ENCODE measurements around the gene ZNF862. TPM values are rescaled to one million over a fixed set of nuclear protein-coding genes. Genes with fewer than 3 reads are reported as not detected.

The ZNF862 gene
- total RNA-seq, 1 donor from 2014 or later = 23.9 TPM

- Mint-ChIP-seq H3K4me3 (no peak overlapping the region), H3K27ac (no peak overlapping the region), H3K9me3 (no peaks in the 10 kb centered on the region), H3K36me3 (peaks cover 4% of the 10 kb centered on the region), H3K27me3 (no peaks in the 10 kb centered on the region), H3K4me1 (ENCODE audit: unreplicated experiment) (no peaks in the 10 kb centered on the region)
- no peak for TF ChIP-seq CTCF (conservative IDR thresholded peaks at IDR 0.05)
- no peak for DNase-seq (ENCODE audit: extremely low spot score, unreplicated experiment)
These were observed 28.1 kb downstream of the ZNF862 start for GRCh38 chr7:149866139-149866778.

GRCh38 chr7:149866779-149867447, 28.7 kb downstream of the ZNF862 start:
- DNase-seq (ENCODE audit: extremely low spot score, unreplicated experiment) = no peak
- H3K27me3 Mint-ChIP-seq = no peaks in the 10 kb centered on the region
- peaks cover 4% of the 10 kb centered on the region for H3K36me3 Mint-ChIP-seq
- no peaks in the 10 kb centered on the region for H3K4me1 Mint-ChIP-seq (ENCODE audit: unreplicated experiment)
- H3K9me3 Mint-ChIP-seq = no peaks in the 10 kb centered on the region
- H3K4me3 Mint-ChIP-seq = no peak overlapping the region
- H3K27ac Mint-ChIP-seq = no peak overlapping the region
- no peak for TF ChIP-seq CTCF (conservative IDR thresholded peaks at IDR 0.05)

GRCh38 chr7:149867762-149868622, 29.8 kb downstream of the ZNF862 start:
- DNase-seq (ENCODE audit: extremely low spot score, unreplicated experiment) = no peak
- Mint-ChIP-seq H3K27ac (no peak overlapping the region), H3K27me3 (no peaks in the 10 kb centered on the region), H3K4me3 (no peak overlapping the region), H3K36me3 (no peaks in the 10 kb centered on the region), H3K9me3 (no peaks in the 10 kb centered on the region), H3K4me1 (ENCODE audit: unreplicated experiment) (peaks cover 9% of the 10 kb centered on the region)
- TF ChIP-seq CTCF (conservative IDR thresholded peaks at IDR 0.05) = no peak

GRCh38 chr7:149868623-149869290, 30.6 kb downstream of the ZNF862 start:
- TF ChIP-seq CTCF (conservative IDR thresholded peaks at IDR 0.05) = no peak
- H3K9me3 Mint-ChIP-seq = no peaks in the 10 kb centered on the region
- DNase-seq (ENCODE audit: extremely low spot score, unreplicated experiment) = no peak
- H3K36me3 Mint-ChIP-seq = no peaks in the 10 kb centered on the region
- no peak overlapping the region for H3K4me3 Mint-ChIP-seq
- H3K27ac Mint-ChIP-seq = no peak overlapping the region
- no peaks in the 10 kb centered on the region for H3K27me3 Mint-ChIP-seq
- H3K4me1 Mint-ChIP-seq (ENCODE audit: unreplicated experiment) = peaks cover 9% of the 10 kb centered on the region

GRCh38 chr7:149869291-149869650, 31.1 kb downstream of the ZNF862 start:
- H3K27ac Mint-ChIP-seq = no peak overlapping the region
- no peaks in the 10 kb centered on the region for H3K9me3 Mint-ChIP-seq
- no peak for TF ChIP-seq CTCF (conservative IDR thresholded peaks at IDR 0.05)
- H3K4me1 Mint-ChIP-seq (ENCODE audit: unreplicated experiment) = peaks cover 9% of the 10 kb centered on the region
- no peak for DNase-seq (ENCODE audit: extremely low spot score, unreplicated experiment)
- H3K4me3 Mint-ChIP-seq = no peak overlapping the region
- no peaks in the 10 kb centered on the region for H3K36me3 Mint-ChIP-seq
- no peaks in the 10 kb centered on the region for H3K27me3 Mint-ChIP-seq
